GM19468 (cell line): ENCODE results near the gene SUZ12.
"Not testable (repeated sequence)": the region's sequence is repeated elsewhere in the genome, so short reads cannot be mapped to it uniquely, and the experiment has no call there.

ENCODE experiments used
- ATAC-seq: cut with Tn5 transposase; IDR thresholded peaks from one replicate; pipeline ENCODE4 v1.9.1; 2021; ENCODE audit warnings: mild to moderate bottlenecking, moderate library complexity, moderate number of reproducible peaks; ENCODE audit not compliant: unreplicated experiment; ENCODE audit errors: extremely low read depth

SUZ12 gene

DNA sequence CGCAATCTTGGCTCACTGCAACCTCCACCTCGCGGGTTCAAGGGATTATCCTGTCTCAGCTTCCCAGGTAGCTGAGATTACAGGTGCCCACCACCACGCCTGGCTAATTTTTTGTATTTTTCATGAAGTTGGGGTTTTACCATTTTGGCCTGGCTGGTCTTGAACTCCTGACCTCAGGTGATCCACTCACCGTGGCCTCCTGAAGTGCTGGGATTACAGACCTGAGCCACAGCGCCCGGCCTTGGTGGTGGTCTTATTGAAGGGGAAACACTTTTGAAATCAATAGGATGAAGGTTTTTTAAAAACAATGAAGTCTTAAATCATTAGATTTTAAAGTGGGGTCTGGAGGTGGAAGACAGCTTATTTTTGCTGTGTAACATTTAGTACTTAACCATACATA lies 5.6 kb downstream of the SUZ12 start:
- not testable (repeated sequence) for ATAC-seq

- not testable (repeated sequence) for ATAC-seq
Observed at GRCh38 chr17:31951953-31952352, 15.1 kb downstream of the SUZ12 start.

DNA sequence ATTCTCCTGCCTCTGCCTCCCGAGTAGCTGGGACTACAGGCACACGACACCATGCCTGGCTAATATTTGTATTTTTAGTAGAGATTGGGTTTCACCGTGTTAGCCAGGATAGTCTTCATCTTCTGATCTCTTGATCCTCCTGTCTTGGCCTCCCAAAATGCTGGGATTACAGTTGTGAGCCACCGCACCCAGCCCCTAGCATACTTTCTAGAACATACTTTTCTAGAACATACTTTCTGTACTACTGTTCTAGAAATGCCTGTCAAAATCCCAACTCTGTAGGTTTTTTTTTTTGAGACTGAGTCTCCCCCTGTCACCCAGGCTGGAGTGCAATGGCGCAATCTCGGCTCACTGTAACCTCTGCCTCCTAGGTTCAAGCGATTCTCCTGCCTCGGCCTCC lies 27.3 kb downstream of the SUZ12 start:
- not testable (repeated sequence) for ATAC-seq

DNA sequence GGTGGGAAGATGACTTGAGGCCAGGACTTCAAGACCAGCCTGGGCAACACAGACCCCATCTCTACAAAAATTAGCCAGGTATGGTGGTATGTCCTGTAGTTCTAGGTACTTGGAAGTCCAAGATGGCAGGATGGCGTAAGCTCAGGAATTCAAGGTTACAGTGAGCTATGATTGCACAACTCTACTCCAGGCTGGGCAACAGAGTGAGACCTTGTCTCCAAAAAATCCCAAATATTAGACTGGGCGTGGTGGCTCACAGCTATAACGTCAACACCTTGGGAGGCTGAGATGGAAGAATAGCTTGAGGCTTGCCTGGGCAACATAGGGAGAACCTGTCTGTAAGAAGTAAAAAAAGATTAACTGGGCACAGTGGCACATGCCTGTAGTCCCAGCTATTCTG lies 30.8 kb downstream of the SUZ12 start:
- no peak for ATAC-seq

- not testable (repeated sequence) for ATAC-seq
Observed at GRCh38 chr17:31970416-31970815, 33.6 kb downstream of the SUZ12 start.

DNA sequence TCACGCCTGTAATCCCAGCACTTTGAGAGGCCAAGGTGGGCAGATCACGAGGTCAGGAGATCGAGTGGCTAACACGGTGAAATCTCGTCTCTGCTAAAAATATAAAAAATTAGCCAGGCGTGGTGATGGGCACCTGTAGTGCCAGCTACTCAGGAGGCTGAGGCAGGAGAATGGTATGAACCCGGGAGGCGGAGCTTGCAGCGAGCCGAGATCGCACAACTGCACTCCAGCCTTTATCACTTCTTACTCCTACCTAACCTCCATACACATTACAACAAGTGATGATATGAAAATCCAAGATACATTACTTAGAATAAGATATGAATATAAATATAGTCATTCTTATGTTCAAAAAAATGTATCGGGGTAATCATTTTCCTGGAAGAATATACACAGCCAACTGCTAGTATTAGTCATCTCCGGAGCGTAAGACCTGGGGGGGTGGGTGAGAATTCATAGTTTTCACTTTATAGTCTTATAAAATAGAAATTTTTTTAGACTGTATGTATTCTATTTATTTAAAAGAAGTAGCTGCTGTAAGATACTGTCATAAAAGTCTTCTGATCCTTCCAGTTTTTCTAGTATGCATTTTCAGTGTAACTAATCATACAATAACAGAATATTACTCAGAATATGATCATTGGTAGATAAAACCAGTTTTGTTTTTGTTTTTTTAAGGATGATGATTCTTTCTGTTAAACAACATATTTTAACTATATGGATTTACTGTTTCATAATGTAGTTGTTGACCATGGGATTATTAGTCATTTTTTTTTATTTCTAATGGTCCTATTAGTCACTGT lies 37.7 kb downstream of the SUZ12 start:
- ATAC-seq: not testable (repeated sequence)

DNA sequence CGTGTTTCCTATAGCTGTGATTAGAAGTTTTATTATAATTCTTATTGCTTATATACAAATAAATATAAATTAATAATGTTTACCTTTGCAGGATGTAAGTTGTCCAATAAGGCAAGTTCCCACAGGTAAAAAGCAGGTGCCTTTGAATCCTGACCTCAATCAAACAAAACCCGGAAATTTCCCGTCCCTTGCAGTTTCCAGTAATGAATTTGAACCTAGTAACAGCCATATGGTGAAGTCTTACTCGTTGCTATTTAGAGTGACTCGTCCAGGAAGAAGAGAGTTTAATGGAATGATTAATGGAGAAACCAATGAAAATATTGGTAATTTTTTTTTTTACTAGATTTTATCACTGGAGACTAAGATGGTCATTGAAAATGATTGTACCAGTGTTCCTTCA lies 38.6 kb downstream of the SUZ12 start:
- not testable (repeated sequence) for ATAC-seq

DNA sequence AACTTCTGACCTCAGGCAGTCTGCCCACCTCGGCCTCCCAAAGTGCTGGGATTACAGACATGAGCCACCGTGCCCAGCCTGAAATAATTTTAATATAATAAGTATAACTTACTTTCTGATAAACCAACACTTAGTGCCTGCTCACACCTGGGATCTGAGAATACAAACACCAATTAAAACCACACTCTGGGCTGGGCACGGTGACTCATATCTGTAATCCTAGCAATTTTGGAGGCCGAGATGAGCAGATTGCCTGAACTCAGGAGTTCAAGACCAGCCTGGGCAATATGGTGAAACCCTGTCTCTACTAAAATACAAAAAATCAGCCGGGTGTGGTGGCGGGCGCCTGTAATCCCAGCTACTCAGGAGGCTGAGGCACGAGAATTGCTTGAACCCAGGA lies 55.0 kb downstream of the SUZ12 start:
- ATAC-seq: not testable (repeated sequence)

DNA sequence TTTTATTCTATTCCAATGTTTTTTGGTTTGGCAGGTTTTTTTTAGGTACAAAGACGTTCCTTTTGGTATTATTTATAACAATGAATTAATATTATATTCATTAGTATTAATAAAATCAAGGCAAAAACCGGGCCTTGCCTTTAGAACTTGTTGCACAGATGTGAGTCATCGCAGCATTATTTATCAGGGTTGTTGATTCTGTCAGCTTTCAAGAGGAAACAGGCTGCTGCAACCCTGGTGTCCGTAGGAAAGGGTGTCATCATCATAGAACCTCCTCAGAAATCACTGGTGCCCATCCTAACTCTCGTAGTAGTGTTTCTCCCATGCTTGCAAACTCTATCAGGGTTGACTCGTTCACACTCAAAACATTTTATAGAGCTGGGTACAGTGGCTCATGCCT lies 60.2 kb downstream of the SUZ12 start:
- ATAC-seq: no peak

DNA sequence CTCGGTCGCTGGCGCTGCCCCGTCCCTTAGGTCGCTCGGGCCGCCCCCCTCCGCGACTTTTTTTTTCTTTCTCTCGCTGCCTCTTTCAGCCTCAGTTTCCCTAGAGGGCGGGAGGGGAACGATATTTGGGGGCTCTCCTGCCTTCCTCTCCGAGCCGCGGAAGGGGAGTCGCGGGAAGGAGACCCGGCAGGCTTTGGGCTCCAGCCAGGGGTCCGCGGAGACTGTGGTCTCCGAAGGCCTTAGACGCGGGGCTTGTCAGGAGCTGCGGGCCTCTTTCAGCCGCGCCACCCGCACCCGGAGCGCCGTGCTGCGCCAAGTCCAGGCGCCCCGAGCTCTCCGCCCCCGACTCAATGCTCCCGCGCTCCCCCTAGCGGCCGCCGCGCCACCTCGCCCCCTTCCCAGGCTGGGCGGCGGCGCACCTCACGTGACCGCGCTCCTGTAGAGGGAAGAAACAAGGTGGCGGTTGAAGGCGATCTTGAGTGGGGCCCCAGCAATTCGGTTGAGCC lies 70.2 kb downstream of the SUZ12 start, which contains the start of gene LRRC37B:
Gene LRRC37B (plus strand): TSS at position 427 of the 506 bp plus-strand sequence. CDS start 14,010 bp downstream, outside the sequence.
- ATAC-seq: no peak

DNA sequence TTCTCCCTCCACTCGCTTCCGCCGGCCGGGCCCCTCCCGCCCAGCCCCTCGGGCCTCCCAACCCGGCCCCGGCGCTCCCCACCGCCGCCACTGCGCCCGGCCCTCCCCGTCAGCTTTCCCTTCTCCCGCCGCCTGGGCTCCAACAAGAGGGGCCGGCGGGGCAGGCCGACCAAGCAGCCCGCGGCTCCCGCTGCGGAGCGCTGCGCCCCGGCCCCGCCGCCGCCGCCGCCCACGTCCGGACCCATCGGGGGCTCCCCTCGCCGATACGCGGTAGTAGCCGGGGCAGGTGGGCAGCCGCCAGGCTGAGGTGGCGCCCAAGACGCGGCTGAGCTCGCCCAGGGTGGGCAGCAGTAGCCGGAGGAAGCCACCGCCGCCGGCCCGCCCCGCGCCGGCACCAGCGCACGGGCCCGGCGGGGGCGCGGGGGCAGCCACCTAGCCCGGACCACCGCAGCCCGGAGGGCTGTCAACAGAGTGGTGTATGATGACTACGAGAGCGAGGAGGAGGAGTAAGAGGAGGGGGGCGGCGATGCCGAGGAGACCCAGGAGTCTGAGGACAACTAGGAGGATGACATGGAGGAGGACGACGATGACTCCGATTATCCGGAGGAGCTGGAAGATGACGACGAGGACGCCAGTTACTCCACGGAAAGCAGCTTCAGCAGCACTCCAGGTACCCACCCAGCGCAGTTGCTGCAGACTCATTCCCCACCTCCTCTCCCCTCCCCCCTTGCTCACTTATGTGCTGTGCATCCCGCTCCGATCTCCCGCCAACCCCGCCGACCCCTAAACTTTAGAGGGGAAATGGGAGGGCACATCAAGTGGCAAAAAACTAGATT lies 70.9 kb downstream of the SUZ12 start:
- ATAC-seq: no peak

DNA sequence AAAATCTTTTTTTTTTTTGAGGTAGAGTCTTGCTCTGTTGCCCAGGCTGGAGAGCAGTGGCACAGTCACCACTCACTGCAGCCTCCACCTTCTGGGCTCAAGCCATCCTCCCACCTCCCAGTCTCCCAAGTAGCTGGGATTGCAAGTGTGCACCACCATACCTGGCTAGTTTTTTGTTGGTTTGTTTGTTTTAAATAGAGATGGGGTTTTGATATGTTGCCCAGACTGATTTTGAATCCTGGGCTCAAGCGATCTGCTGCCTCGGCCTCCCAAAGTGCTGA lies 72.4 kb downstream of the SUZ12 start:
- no peak for ATAC-seq

- ATAC-seq: no peak
Observed at GRCh38 chr17:32010114-32010513, 73.3 kb downstream of the SUZ12 start.

DNA sequence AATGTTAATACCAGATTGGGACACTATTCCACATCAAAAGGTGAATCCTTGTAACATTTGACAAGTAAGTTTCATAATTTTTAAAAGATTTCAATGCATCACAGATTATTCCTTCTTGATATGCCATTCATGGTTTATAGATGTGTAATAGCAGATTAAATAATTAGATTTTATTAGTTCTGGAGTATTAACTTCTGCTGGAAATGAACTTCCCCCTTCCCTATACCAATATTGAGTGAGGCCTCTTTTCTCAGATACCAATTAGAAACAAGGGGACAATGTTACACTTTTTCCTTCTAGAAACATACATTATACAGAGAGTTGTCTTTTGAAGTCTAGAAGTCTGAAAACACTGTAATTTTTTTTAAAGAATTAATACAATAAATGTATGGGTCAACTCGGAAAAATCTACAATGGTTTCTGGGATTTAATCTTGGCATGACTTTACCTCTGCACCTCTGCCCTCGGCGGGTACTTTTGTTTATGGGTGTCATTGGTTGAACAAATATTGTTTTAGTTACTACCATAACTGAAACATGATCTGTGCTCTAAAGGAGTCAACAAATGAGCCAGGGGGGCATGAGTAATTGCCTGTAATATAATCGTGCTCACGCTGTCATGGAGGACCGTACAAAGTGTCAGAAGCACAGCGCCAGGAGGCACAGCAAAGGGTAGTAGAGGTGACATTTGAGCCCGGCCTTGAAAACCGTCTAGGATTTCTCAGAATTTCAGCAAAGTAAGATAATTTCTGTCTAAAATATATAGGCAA lies 78.6 kb downstream of the SUZ12 start:
- no peak for ATAC-seq

GRCh38 chr17:32016231-32016630 lies 79.4 kb downstream of the SUZ12 start:
- ATAC-seq: no peak

- no peak for ATAC-seq
Observed at GRCh38 chr17:32019228-32019627, 82.4 kb downstream of the SUZ12 start.

DNA sequence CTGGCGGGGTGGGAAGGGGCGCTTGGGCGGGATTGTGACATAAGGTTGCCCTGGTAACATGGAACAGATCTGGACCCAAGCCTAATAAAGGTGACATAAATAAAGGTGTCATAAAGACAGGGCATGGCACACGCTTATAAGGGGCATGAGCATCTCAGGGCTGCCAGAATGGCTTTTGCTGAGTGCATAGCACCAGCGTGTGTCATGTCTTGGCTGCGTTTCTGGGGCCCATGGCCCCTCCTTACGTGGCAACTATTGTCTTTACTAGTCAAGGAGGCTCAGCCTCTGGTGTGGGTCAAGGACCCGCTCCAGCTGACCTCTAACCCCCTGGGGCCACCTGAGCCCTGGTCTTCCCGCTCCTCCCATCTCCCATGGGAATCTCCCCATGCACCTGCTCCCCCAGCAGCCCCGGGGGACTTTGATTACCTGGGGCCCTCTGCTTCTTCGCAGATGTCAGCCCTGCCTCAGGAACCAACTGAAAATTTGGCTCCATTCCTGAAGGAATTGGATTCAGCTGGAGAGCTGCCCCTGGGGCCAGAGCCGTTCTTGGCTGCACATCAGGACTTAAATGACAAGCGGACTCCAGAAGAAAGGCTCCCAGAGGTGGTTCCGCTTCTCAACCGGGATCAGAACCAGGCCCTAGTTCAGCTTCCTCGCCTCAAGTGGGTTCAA lies 84.3 kb downstream of the SUZ12 start:
- no peak for ATAC-seq

DNA sequence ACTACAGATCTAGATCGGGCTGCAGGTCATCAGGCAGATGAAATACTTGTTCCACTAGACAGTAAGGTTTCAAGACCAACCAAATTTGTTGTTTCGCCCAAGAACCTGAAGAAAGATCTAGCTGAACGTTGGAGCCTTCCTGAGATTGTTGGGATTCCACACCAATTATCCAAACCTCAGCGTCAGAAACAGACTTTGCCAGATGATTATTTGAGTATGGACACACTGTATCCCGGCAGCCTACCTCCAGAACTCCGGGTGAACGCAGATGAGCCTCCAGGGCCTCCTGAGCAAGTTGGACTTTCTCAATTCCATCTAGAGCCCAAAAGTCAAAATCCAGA lies 84.8 kb downstream of the SUZ12 start:
- ATAC-seq: no peak

DNA sequence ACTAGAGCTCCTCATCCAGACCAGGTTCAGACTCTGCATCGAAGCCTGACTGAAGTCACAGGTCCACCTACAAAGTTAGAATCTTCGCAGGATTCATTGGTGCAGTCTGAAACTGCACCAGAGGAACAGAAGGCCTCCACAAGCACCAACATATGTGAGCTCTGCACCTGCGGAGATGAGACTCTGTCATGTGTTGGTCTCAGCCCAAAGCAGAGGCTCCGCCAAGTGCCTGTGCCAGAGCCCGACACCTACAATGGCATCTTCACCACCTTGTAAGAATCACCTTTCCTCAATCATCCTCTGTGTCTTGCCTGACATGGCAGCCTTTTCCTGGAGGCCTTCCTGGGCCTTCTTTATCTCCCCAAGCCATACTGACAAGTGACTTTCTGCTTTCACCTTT lies 85.7 kb downstream of the SUZ12 start:
- ATAC-seq: not testable (repeated sequence)

DNA sequence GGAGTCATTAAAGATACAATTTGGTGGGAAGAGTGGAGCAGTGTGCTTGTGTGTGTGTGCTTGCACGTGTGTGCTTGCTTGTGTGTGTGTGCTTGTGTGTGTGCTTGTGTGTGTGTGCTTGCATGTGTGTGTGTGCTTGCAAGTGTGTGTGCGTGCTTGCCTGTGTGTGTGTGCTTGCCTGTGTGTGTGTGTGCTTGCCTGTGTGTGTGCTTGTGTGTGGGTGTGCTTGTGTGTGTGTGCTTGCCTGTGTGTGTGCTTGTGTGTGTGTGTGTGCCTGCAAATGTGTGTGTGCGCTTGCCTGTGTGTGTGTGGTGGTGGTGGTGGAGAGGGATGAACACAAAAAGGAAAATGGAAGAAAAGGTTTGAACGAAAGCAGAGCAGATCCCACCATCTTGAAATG lies 90.5 kb downstream of the SUZ12 start:
- not testable (repeated sequence) for ATAC-seq
